Right lobe of liver (tissue), 6 donors: ENCODE measurements around the gene PTPRT. TPM values are rescaled to one million over a fixed set of nuclear protein-coding genes. Genes with fewer than 3 reads are reported as not detected.

Experiments
- ATAC-seq, 4 donors: fragments of 200-7000 bp; cut with Tn5 transposase; one replicate each; pipeline ENCODE4 v1.9.1; 2020; ENCODE audit warnings: mild to moderate bottlenecking in 4 of 4, moderate library complexity in 4 of 4
- DNase-seq, 3 donors: peaks; one replicate each; pipeline ENCODE4 v3.0.0-alpha.2; 2020
- H3K27ac ChIP-seq, 3 donors: fragments of 200-600 bp; one replicate each; pipeline ENCODE4 v1.8.0; 2022
- H3K27me3 ChIP-seq, 2 donors: fragments of 200-600 bp; one replicate each; pipeline ENCODE4 v1.8.0; 2022
- H3K36me3 ChIP-seq, 4 donors: fragments of 200-600 bp; sonication (generic) in 1 of 4; one replicate each; pipeline versions ENCODE4 v1.5.1 to v1.8.0; 2017 to 2022; ENCODE audit warnings: control low read depth in 1 of 4
- H3K4me1 ChIP-seq, 4 donors: fragments of 200-600 bp; sonication (generic) in 1 of 4; one replicate each; pipeline versions ENCODE4 v1.5.1 to v1.8.0; 2017 to 2022; ENCODE audit warnings: control low read depth in 1 of 4
- H3K4me3 ChIP-seq, 3 donors: fragments of 200-600 bp; one replicate each; pipeline ENCODE4 v1.8.0; 2022
- H3K9me3 ChIP-seq, 4 donors: fragments of 200-600 bp; sonication (generic) in 1 of 4; one replicate each; pipeline versions ENCODE4 v1.5.1 to v1.8.0; 2017 to 2022; ENCODE audit warnings: control low read depth in 1 of 4
- POLR2A ChIP-seq: fragments of 450-650 bp; IDR thresholded peaks from one replicate; pipeline ENCODE4 v1.6.1; 2017; ENCODE audit warnings: antibody characterized with exemption, mild to moderate bottlenecking
- WGBS: methylation state at CpG from one replicate; pipeline ENCODE4 v1.1.6; 2018; ENCODE audit warnings: low coverage, low lambda C conversion rate; ENCODE audit not compliant: insufficient coverage; ENCODE audit errors: missing lambda C conversion rate; 5-methylcytosine and 5-hydroxymethylcytosine counted together
- intact Hi-C, 2 donors: fragments of 100-400 bp; cut with DNase I; formaldehyde crosslinking; loops; one replicate each; pipeline versions ENCODE4 v1.11.2 to v1.14.1; 2022
- total RNA-seq, 6 experiments: library from RNA; depleted of rRNA in 2 of 6; stranded (reverse); fragments of >200 nt in 2 of 6; fragmentation: NEBNext Ultra II Directional in 3 of 6; extraction: Animal tissue kit (Norgen Biotek cat#: 25700) in 3 of 6; gene quantifications; one replicate each; pipeline versions ENCODE4 v1.1.0 to v1.2.4, GENCODE V29; 2016 to 2023
- TF ChIP-seq, protein P1 (sequence below), 4 donors: fragments of 200-600 bp in 3 of 4; fragments of 450-650 bp in 1 of 4; IDR thresholded peaks; one replicate each; pipeline versions ENCODE4 v1.5.1 to v1.8.0; 2016 to 2022; ENCODE audit warnings: antibody characterized with exemption in 4 of 4, mild to moderate bottlenecking in 2 of 4
- donor health status: DM: no; HTN: yes; CAD: no.
- donor health status: DM: no; HTN: no; CAD: no.
- donor health status: DM: no; HTN: no; CAD: no.
- donor health status: DM: no; HTN: yes; CAD: no.
- donor health status: DM: no; HTN: yes; CAD: no.

PTPRT gene
- total RNA-seq, 6 experiments from 2014 or later: 0.18 to 1.0 (median 0.51) TPM

GRCh38 chr20:42164121-42164890, 1025.4 kb downstream of the PTPRT start:
- Histone ChIP-seq H3K4me3 (no peak overlapping the region), H3K27ac (no peak overlapping the region), H3K27me3 (no peaks in the 10 kb centered on the region), H3K9me3 (no peaks in the 10 kb centered on the region), H3K4me1 (no peaks in the 10 kb centered on the region), H3K36me3 (no peaks in the 10 kb centered on the region)
- DNase-seq: no peak
- ATAC-seq: no peak
- intact Hi-C loops: no loop called here
- TF ChIP-seq POLR2A: no peak
- TF ChIP-seq, protein P1, sequence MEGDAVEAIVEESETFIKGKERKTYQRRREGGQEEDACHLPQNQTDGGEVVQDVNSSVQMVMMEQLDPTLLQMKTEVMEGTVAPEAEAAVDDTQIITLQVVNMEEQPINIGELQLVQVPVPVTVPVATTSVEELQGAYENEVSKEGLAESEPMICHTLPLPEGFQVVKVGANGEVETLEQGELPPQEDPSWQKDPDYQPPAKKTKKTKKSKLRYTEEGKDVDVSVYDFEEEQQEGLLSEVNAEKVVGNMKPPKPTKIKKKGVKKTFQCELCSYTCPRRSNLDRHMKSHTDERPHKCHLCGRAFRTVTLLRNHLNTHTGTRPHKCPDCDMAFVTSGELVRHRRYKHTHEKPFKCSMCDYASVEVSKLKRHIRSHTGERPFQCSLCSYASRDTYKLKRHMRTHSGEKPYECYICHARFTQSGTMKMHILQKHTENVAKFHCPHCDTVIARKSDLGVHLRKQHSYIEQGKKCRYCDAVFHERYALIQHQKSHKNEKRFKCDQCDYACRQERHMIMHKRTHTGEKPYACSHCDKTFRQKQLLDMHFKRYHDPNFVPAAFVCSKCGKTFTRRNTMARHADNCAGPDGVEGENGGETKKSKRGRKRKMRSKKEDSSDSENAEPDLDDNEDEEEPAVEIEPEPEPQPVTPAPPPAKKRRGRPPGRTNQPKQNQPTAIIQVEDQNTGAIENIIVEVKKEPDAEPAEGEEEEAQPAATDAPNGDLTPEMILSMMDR (IDR thresholded peaks at IDR 0.05): no peak
- 38% methylated on average over 7 of the region's 7 CpGs for WGBS

DNA sequence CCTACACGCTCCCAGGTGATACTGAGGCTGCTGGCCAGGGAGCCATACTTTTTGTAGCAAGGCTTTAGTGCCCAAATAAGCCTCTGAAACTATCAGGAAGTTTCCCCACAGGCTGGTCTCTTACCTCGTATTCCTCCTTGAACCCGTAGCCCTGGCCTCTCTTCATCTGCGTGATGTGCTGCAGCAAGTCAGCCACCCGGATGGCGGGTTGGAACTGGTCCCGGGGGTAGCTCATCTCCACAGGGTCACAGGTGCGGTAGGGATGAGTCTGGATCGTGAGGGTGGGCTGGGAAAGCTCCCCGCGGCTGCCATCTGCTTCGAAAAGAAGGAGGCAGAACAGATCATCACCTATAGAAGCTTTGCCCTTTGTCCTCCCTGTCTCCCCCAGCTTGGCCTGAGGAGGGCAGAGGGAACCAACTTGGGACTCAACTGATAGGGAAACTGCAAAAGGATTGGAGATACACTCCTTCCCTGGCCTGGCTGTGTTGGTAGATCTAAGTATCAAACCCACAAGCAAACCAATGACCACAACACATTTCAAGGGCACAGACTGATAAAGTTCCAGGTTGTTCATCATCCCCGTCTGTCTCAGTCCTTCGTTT, 1028.4 kb downstream of the PTPRT start:
- no peaks in the 10 kb centered on the region for H3K27me3 ChIP-seq
- no peaks in the 10 kb centered on the region for H3K9me3 ChIP-seq
- WGBS: 55% methylated on average over 6 of the region's 14 CpGs
- intact Hi-C loops: no loop called here
- H3K4me1 ChIP-seq: no peaks in the 10 kb centered on the region
- DNase-seq (no peak), ATAC-seq (no peak)
- H3K4me3 ChIP-seq: no peak overlapping the region
- no peak overlapping the region for H3K27ac ChIP-seq
- no peak for TF ChIP-seq POLR2A
- TF ChIP-seq, protein P1 (IDR thresholded peaks at IDR 0.05): no peak
- no peaks in the 10 kb centered on the region for H3K36me3 ChIP-seq

DNA sequence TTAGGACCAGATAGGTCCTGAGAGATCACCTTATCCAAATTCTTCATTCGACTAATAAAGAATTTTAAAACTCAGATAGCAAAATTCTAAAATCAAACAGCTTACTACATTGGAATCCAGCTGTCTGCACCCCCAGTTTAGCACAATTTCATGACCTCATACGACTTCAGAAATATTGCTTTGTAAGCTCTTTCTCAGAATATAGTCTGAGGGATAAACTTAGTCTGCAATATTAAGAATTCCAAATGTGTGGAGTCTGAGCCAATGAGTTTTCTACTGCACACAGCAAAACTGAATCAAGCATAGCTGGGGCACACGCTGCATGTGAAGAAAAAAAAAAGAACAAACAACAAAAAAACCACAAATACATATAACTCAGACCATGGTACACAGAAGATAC, 1029.9 kb downstream of the PTPRT start:
- no peaks in the 10 kb centered on the region for H3K36me3 ChIP-seq
- no peaks in the 10 kb centered on the region for H3K9me3 ChIP-seq
- H3K27ac ChIP-seq: no peak overlapping the region
- intact Hi-C loops: no loop called here
- TF ChIP-seq, protein P1 (IDR thresholded peaks at IDR 0.05): no peak
- no peak for TF ChIP-seq POLR2A
- ATAC-seq (no peak), DNase-seq (no peak)
- no peak overlapping the region for H3K4me3 ChIP-seq
- WGBS: 40% methylated on average over 3 of the region's 3 CpGs
- H3K27me3 ChIP-seq: no peaks in the 10 kb centered on the region
- no peaks in the 10 kb centered on the region for H3K4me1 ChIP-seq

- Histone ChIP-seq H3K4me3 (no peak overlapping the region), H3K36me3 (no peaks in the 10 kb centered on the region), H3K9me3 (no peaks in the 10 kb centered on the region), H3K4me1 (no peaks in the 10 kb centered on the region), H3K27me3 (no peaks in the 10 kb centered on the region), H3K27ac (no peak overlapping the region)
- TF ChIP-seq POLR2A: no peak
- TF ChIP-seq, protein P1 (IDR thresholded peaks at IDR 0.05): no peak
- ATAC-seq (no peak), DNase-seq (no peak)
- no CpG with 5 or more reads among the region's 1 CpG for WGBS
- intact Hi-C loops: no loop called here
Measured at GRCh38 chr20:42158272-42158671, 1031.4 kb downstream of the PTPRT start.
